Measurements from ENCODE around the gene RNF144B. TPM values are rescaled to one million over a fixed set of nuclear protein-coding genes. Genes with fewer than 3 reads are reported as not detected.

RNF144B gene
- total RNA-seq, 1 donor from 2014 or later, result 14.1 TPM

DNA sequence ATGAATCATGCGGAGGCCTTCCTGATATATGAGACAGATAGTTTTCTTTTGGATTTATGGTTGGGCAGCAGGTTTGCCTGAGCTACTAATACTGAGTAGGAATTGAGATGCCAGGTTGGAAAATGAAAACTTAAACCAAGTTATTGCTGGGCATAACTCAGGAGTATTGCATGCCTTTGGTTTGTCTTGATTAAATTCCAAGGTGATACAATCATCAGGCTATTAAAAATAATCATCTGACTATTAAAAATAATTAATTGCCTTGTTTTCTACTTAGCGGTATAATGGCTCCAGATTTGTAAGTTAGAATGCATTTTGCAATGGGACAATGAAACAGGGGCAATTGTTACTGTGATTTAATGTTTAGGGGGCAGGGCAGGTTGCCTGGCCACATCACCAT, 15.5 kb upstream of the RNF144B start:
- Histone ChIP-seq H3K4me1 (peaks cover 13% of the 10 kb centered on the region), H3K27ac (replicated peaks) (peak overlapping the region; percentile 86), H3K27me3 (ENCODE audit: low read depth) (no peaks in the 10 kb centered on the region), H3K9me3 (replicated peaks) (no peaks in the 10 kb centered on the region), H3K4me3 (no peak overlapping the region), H3K36me3 (no peaks in the 10 kb centered on the region)
- intact Hi-C loops (cut with micrococcal nuclease), result no loop called here
- TF ChIP-seq CTCF (IDR thresholded peaks at IDR 0.05; ENCODE audit: borderline replicate concordance), result no peak
- DNase-seq, result no peak

- Histone ChIP-seq H3K4me1 (peaks cover 16% of the 10 kb centered on the region), H3K36me3 (no peaks in the 10 kb centered on the region), H3K9me3 (replicated peaks) (no peaks in the 10 kb centered on the region), H3K27me3 (ENCODE audit: low read depth) (no peaks in the 10 kb centered on the region), H3K4me3 (no peak overlapping the region), H3K27ac (replicated peaks) (no peak overlapping the region)
- intact Hi-C loops (cut with micrococcal nuclease), result no loop called here
- TF ChIP-seq CTCF (IDR thresholded peaks at IDR 0.05; ENCODE audit: borderline replicate concordance), result no peak
- no peak for DNase-seq
Observed at GRCh38 chr6:18380158-18380836, 6.9 kb upstream of the RNF144B start.

GRCh38 chr6:18380851-18381250, 6.3 kb upstream of the RNF144B start:
- Histone ChIP-seq H3K4me3 (no peak overlapping the region), H3K36me3 (no peaks in the 10 kb centered on the region), H3K27me3 (ENCODE audit: low read depth) (no peaks in the 10 kb centered on the region), H3K27ac (replicated peaks) (no peak overlapping the region), H3K9me3 (replicated peaks) (no peaks in the 10 kb centered on the region), H3K4me1 (peaks cover 22% of the 10 kb centered on the region)
- DNase-seq, result no peak
- TF ChIP-seq CTCF (IDR thresholded peaks at IDR 0.05; ENCODE audit: borderline replicate concordance), result no peak
- intact Hi-C loops (cut with micrococcal nuclease), result no loop called here

- Histone ChIP-seq H3K4me3 (no peak overlapping the region), H3K4me1 (peaks cover 46% of the 10 kb centered on the region), H3K36me3 (no peaks in the 10 kb centered on the region), H3K27ac (replicated peaks) (peak overlapping the region; percentile 91), H3K9me3 (replicated peaks) (no peaks in the 10 kb centered on the region), H3K27me3 (ENCODE audit: low read depth) (no peaks in the 10 kb centered on the region)
- no peak for DNase-seq
- TF ChIP-seq CTCF (IDR thresholded peaks at IDR 0.05; ENCODE audit: borderline replicate concordance), result no peak
- intact Hi-C loops (cut with micrococcal nuclease), result no loop called here
Observed at GRCh38 chr6:18383441-18383840, 3.7 kb upstream of the RNF144B start.

- peak overlapping the region; percentile 91 for H3K27ac ChIP-seq (replicated peaks)
- H3K27me3 ChIP-seq (ENCODE audit: low read depth), result no peaks in the 10 kb centered on the region
- no peaks in the 10 kb centered on the region for H3K9me3 ChIP-seq (replicated peaks)
- H3K4me3 ChIP-seq, result no peak overlapping the region
- peak; percentile 32 for DNase-seq
- intact Hi-C loops (cut with micrococcal nuclease), result no loop called here
- H3K36me3 ChIP-seq, result no peaks in the 10 kb centered on the region
- peaks cover 55% of the 10 kb centered on the region for H3K4me1 ChIP-seq
- no peak for TF ChIP-seq CTCF (IDR thresholded peaks at IDR 0.05; ENCODE audit: borderline replicate concordance)
Observed at GRCh38 chr6:18384621-18385020, 2.5 kb upstream of the RNF144B start.

Data from left ventricle myocardium inferior (tissue), 1 donor.